KMS-11 (cell line): ENCODE measurements around the gene FBXL17.

ENCODE experiments used
- H2AFZ ChIP-seq: fragments of 200-600 bp; sonication (generic); 2 replicates; pipeline ENCODE4 v1.6.1; 2016; ENCODE audit warnings: antibody characterized with exemption, mixed run types, low read depth
- H3K27ac ChIP-seq: fragments of 200-600 bp; sonication (generic); 2 replicates; pipeline ENCODE4 v1.6.1; 2016; ENCODE audit warnings: mild to moderate bottlenecking, mixed run types
- H3K27me3 ChIP-seq: fragments of 200-600 bp; sonication (generic); 2 replicates; pipeline ENCODE4 v1.6.1; 2017; ENCODE audit warnings: mild to moderate bottlenecking, low read depth, mixed run types, moderate library complexity; ENCODE audit not compliant: insufficient read depth
- H3K36me3 ChIP-seq: fragments of 200-600 bp; sonication (generic); 2 replicates; pipeline ENCODE4 v1.6.1; 2017; ENCODE audit warnings: mild to moderate bottlenecking, mixed run types; ENCODE audit not compliant: insufficient read depth
- H3K4me1 ChIP-seq: fragments of 200-600 bp; sonication (generic); 2 replicates; pipeline ENCODE4 v1.6.1; 2016; ENCODE audit warnings: mild to moderate bottlenecking, low read depth, mixed run types; ENCODE audit not compliant: poor library complexity, severe bottlenecking
- H3K4me2 ChIP-seq: fragments of 200-600 bp; sonication (generic); 2 replicates; pipeline ENCODE4 v1.7.0; 2016; ENCODE audit warnings: mild to moderate bottlenecking, mixed run types
- H3K4me3 ChIP-seq: fragments of 200-600 bp; sonication (generic); IDR thresholded peaks from 2 replicates; pipeline ENCODE4 v1.6.1; 2017; ENCODE audit warnings: low read depth, low read length, mixed read lengths; ENCODE audit not compliant: insufficient read depth
- H3K79me2 ChIP-seq: fragments of 200-600 bp; sonication (generic); 2 replicates; pipeline ENCODE4 v1.6.1; 2016; ENCODE audit warnings: low read depth, mixed run types; ENCODE audit not compliant: insufficient read depth
- H3K9ac ChIP-seq: fragments of 200-600 bp; sonication (generic); 2 replicates; pipeline ENCODE4 v1.6.1; 2016; ENCODE audit warnings: mild to moderate bottlenecking, mixed run types
- H4K20me1 ChIP-seq: fragments of 200-600 bp; sonication (generic); 2 replicates; pipeline ENCODE4 v1.6.1; 2016; ENCODE audit warnings: mild to moderate bottlenecking, mixed run types; ENCODE audit not compliant: insufficient read depth
- CTCF ChIP-seq: fragments of 200-600 bp; sonication (generic); conservative IDR thresholded peaks from 2 replicates; pipeline ENCODE4 v1.6.1; 2017; ENCODE audit warnings: low read depth, mild to moderate bottlenecking, antibody characterized with exemption, low read length, moderate library complexity, mixed read lengths

Gene FBXL17

DNA sequence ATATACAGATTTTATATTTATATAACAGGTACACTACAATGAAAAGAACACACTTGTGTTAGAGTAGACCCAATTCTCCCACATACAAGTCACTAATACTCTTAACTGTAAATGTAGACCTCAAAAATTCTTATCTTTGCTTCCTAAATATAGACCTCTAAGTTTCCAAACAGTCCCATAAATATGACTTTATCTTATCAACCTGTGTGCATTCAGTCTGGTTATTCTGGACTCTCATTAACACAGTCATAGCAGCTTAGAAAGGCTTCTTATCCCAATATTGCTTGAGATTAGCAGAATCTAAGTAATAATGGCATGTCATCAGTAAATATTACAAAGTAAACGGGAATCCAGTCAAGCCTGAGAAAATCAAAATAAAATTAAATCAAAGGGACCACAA lies 161.1 kb downstream of the FBXL17 start:
- Histone ChIP-seq H3K27me3 (no peaks in the 10 kb centered on the region), H3K9ac (no peak overlapping the region), H3K36me3 (no peaks in the 10 kb centered on the region), H3K4me2 (no peak overlapping the region), H3K27ac (no peak overlapping the region), H2AFZ (no peak overlapping the region), H3K4me1 (no peaks in the 10 kb centered on the region), H3K79me2 (no peaks in the 10 kb centered on the region), H4K20me1 (no peaks in the 10 kb centered on the region), H3K4me3 (no peak overlapping the region)
- no peak for TF ChIP-seq CTCF

GRCh38 chr5:108216890-108217289 lies 165.0 kb downstream of the FBXL17 start:
- no peaks in the 10 kb centered on the region for H4K20me1 ChIP-seq
- H3K27ac ChIP-seq = no peak overlapping the region
- no peaks in the 10 kb centered on the region for H3K27me3 ChIP-seq
- H3K4me2 ChIP-seq = no peak overlapping the region
- no peak overlapping the region for H3K4me3 ChIP-seq
- H2AFZ ChIP-seq = no peak overlapping the region
- no peaks in the 10 kb centered on the region for H3K79me2 ChIP-seq
- no peak for TF ChIP-seq CTCF
- H3K9ac ChIP-seq = no peak overlapping the region
- H3K36me3 ChIP-seq = no peaks in the 10 kb centered on the region
- H3K4me1 ChIP-seq = no peaks in the 10 kb centered on the region

DNA sequence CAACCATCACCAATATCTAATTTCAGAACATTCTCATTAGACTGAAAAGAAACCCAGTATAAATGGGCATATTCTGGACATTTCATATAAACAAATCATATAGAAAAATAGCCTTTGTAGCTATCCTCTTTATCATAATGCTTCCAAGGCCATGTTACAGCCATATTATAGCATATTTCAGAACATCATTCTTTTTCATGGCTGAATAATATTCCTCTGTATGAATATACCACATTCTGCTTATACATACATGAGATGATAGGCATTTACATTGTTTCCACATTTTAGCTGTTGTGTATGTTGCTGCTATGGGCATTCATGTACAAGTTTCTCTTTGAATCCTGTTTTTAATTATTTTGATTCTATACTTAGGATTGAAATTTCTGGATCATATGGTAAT lies 167.0 kb downstream of the FBXL17 start:
- Histone ChIP-seq H3K4me1 (no peaks in the 10 kb centered on the region), H3K79me2 (no peaks in the 10 kb centered on the region), H4K20me1 (no peaks in the 10 kb centered on the region), H3K4me3 (no peak overlapping the region), H3K36me3 (no peaks in the 10 kb centered on the region), H3K9ac (no peak overlapping the region), H3K27me3 (no peaks in the 10 kb centered on the region), H2AFZ (no peak overlapping the region), H3K4me2 (no peak overlapping the region), H3K27ac (no peak overlapping the region)
- TF ChIP-seq CTCF = no peak

DNA sequence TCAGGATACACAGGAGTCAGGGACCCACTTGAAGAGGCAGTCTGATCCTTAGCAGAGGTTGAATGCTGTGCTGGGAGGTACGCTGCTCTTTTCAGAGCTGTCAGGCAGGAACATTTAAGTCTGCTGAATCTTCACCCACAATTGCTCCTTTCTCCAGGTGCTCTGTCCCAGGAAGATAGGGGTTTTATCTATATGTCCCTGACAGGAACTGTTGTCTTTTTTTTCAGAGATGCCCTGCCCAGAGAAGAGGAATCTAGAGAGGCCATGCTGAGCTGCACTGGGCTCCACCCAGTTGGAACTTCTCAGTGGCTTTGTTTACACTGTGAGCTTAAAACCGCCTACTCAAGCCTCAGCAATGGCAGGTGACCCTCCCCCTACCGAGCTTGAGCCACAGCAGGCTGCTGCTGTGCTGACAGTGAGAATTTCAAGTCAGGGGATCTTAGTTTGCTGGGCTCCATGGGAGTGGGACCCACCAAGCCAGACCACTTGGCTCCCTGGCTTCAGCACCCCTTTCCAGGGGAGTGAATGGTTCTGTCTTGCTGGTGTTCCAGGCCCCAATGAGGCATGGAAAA lies 169.0 kb downstream of the FBXL17 start:
- no peak overlapping the region for H3K9ac ChIP-seq
- H3K4me1 ChIP-seq = no peaks in the 10 kb centered on the region
- H3K79me2 ChIP-seq = no peaks in the 10 kb centered on the region
- no peak overlapping the region for H3K4me2 ChIP-seq
- no peaks in the 10 kb centered on the region for H4K20me1 ChIP-seq
- no peak for TF ChIP-seq CTCF
- no peak overlapping the region for H2AFZ ChIP-seq
- no peaks in the 10 kb centered on the region for H3K27me3 ChIP-seq
- no peak overlapping the region for H3K4me3 ChIP-seq
- no peak overlapping the region for H3K27ac ChIP-seq
- H3K36me3 ChIP-seq = no peaks in the 10 kb centered on the region
